GM21576 (cell line): ENCODE results near the gene LPP.
A peak's percentile ranks its signal among the peaks of the same experiment; 100 is the strongest.

Source experiments
- ATAC-seq: cut with Tn5 transposase; IDR thresholded peaks from one replicate; pipeline ENCODE4 v1.9.1; 2021; ENCODE audit warnings: mild to moderate bottlenecking, moderate library complexity; ENCODE audit not compliant: unreplicated experiment

Gene LPP

DNA sequence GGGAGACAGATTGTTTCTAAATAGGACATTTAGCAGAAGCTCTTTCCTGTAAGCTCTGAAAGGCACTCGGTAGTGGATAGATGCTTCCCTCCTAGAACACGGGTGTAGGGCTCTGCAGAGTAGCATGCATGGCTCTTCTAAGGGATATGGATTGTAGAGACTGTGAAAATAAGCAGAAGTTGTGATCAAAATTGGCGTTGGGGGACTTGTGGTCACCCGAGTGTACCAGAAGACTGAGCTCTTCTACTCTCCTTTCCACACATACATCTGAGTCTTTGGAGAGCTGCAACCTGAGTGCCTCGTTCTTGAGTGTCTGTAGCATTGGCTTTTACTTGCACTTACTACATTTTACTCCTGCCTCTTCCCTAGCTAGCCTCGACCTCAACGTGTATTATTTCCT lies 197.7 kb downstream of the LPP start:
- ATAC-seq = no peak

DNA sequence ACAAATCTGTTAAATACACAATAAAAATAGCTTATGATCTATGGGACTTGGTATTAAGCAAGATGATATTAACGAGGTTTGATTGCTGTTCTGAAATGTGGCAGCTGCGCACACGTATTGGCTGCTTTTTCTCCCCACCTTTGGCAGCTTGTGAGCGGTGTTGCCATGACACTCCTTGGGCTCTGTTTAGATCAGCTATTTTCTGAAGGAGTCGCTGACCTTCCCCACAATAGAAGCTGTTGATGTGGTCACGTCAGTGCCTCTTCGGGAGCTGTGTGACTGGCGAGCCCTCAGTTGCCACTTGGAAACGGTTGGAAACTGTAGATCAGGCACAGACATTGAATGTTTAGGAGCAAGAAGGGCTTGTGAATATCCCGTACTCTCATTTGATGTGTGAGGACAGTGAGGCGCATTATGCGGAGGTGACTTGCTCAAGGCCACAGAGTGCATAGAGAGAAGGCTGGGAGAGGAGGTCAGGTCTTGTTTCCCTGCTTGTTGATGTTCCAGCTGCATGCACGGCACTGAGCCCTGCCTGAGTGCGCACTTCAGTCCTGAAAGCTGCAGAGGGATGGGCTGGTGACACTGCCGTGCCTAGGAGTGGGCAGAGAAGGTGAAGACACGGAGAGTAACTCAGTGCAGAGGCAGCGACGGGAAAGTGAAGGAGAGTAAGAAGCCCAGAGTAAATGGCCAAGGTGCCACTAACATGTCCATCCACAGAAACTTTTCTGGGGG lies 198.4 kb downstream of the LPP start:
- no peak for ATAC-seq

DNA sequence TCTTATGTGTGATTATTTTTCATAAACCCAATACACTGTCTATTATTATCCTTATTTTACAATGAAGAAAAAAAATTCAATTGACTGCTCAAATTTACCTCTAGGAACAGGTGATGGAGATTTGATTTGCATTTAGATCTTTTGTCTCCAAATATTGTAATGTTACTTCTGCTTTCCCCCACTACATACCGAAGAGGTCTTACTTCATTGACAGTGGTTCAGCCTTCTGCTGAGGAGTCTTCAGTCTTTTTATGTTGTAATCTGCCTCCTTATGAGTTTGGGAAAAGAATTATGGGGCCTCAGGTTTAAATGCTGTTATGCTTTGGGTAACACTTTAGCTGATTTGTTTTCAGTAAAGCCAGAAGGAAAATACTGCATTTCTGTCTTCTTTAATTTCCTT lies 199.5 kb downstream of the LPP start:
- ATAC-seq = no peak

DNA sequence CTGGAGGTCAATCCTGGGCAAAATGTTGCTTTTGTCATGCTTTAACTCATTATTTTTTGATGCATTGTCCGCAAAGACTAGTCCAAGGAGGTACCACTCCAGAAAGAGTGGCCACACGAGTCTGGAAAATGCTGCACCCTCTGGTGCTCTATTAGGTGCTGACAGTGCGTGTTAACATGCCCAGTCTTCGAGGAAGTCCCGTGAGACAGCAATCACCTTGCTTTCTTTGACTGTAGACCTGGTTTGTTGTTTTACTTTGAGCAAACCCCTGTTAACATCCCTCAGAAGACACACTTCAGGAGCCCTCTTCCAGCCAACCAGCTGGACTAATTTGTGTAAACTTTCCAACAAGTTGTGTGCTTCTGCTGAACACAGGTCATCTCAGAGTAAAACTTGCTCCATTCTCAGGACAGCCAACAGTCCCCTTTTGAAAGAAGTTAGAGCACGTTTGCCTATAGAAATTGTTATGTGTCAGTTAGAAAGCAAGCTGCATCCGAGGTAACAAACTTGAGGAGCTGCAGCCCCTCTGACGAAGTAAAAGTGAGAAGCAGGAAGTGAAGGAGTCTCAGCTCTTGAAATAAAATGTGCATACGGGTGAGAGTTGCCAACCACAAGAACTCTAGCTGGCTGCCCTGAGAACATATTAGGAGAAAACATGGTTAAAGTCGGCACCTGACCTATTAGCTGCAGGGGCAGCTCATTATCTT lies 205.0 kb downstream of the LPP start:
- ATAC-seq = no peak

DNA sequence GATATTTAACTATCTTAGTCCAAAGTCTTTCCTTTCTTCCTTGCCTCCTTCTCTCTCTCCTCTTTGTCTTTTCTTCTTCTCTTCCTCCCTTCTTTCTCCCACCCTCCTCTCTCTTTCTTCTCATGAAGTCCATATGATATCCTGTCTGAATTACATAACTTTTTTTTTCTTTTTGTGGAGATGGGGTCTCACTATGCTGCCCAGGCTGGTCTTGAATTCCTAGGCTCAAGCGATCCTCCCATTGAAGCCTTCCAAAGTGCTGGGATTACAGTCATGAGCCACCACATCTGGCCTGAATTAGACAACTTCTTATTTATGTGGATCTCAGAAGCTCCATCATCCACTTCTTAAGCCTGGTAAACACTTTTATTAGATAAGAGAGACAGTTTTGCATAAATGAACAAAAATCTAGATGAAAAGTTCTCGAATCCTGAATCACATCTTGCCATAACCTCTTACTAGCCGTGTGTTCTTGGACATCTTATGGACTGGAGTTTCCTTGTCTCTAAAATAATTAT lies 206.5 kb downstream of the LPP start:
- no peak for ATAC-seq

DNA sequence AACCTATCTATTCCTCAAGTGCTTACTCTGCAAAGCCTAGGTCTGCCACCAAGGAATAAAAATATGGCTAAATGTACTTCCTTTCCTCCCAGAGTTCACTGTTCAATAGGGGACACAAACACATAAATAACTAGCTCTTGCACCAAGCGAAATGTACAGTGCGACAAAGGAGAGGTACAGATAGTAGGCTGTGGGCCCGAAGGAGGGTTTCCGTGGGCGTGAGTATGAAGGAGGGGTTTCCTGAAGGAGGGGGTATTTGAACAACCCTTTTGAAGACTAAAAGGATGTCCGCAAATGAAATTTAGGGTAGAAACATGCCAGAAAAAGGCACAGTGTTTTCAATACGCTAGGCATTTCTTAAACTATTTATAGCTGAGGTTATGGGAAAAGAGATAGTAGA lies 207.9 kb downstream of the LPP start:
- no peak for ATAC-seq

DNA sequence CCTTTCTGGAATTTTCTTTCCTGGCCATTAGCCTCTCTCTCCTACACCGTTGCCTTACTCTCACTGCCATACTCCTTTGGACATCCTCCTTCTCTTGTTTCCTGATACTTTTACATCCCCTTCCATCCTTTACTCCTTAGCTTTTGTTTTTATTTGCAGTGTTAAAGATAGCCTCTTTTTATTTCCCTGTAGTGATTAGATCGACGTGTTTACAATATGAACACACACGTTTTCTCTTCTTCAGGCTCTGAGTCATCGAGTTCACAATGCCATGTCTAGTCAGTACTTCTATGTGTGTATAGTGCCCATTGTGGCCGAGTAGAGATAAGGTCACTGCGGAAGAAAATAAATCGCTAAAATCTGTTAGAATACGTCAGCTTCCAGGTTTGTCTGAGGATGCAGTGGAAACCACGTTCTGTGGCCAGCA lies 208.5 kb downstream of the LPP start:
- no peak for ATAC-seq

DNA sequence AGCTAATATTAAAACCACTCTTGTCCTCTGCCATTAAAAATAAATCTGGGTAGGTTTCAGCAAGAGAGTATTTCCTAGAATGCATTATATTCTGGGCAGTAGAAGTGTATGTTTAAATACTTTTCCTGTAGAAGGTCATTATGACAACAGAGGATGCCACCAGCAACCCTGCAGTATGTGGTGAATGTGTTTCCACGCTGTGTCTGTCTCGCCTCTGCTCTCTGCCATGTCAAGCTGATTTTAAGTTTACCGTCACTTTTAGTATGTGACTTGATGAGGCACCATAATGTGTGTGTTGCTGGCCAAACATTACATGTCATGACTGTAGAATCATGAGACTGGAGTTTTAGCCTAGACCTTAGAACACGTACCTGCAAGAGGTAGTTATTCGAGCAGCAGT lies 211.2 kb downstream of the LPP start:
- no peak for ATAC-seq

DNA sequence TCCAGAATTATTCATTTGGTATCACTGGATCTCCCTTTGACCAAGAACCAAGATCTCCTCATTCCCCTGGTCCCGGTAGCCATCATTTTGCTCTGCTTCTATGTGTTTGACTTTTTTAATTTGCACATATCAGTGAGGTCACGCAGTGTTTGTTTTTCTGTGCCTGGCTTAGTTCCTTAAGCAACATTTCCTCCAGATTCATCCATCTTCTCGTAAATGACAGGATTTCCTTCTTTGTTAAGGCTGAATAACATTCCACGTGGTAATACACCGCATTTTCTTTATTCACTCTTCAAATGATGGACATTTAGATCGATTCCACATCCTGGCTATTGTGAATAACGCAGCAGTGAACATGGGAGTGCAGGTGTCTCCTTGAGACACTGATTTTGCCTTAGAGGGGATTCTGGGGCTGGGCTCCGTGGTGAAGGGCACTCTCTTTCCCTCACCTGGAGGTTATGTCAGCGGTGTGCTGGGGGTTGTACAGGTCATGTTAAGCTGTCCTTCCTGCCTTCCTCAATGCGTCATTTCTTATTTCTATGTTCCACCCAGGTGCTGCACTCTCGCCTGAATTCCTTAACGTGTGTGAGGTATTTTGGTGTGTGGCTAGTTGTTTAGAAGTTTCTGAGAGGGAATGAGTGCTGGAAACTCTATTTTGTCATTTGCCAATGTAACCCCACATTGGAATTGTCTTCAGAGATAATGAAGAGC lies 212.2 kb downstream of the LPP start:
- no peak for ATAC-seq

DNA sequence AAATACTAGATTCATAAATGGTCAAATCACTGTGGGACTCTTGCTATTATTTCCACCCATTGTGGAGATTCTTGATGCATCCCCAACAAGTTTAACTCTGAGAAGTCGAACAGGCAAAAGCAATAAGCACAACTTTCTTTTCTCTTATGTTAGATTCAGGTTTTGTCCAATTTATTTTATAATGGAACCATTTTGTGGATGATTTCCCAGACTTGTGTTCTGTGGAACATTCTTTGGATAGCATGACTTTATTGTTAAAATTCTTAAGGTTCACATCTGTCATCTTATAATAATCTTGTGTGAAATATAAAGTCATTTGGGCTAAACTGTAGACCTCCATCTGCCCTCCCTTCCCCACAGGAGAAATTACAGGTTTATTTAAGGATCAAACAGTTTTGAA lies 213.7 kb downstream of the LPP start:
- ATAC-seq = no peak

DNA sequence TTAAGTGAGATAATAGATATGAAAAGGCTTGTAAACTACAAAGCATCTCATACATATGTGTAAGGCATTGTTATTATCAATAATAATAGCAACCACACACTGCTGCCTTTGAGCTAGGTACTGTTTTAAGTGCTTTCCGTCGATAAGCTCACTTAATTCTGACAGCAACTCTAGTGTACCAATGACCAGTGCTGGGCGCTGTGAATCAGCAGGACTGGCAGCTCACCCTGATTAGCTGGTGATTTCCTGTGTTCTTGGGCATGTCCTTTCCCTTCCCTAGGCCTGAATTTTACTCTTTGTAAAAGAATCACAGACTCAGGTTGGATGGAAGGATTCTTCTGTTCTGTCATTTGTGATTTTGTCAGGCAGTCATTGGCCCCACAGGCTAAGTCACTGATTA lies 215.6 kb downstream of the LPP start:
- no peak for ATAC-seq

DNA sequence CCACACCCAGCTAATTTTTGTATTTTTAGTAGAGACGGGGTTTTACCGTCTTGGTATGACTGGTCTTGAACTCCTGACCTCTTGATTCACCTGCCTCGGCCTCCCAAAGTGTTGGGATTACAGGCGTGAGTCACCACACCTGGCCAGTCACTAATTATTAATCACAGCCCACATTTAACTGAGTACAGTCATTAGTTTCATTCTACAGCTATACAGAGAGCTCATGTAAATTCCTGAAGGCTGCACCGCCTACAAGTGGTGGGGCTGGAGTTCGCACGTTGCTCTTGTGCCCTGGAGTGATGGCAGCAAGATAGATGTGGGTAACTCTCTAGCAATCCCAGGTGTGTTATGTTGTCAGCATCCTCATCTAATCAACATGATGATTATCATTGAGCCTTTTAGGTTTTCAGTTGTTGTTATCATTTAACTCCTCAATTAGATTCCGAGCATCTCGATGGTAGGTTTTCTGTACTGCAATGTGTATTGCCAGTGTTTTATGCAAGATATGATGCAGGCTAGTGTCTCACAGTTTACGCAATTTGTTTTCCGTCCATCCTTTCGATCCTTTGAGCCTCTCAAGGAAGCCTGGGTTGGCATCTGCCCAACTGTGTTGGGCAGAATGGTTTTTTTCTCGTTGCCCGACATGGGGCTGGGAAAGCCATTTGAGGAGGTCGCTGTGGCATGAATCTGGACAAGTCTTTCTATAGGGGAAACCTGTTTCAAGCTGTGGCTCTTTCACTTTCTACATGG lies 216.3 kb downstream of the LPP start:
- no peak for ATAC-seq

DNA sequence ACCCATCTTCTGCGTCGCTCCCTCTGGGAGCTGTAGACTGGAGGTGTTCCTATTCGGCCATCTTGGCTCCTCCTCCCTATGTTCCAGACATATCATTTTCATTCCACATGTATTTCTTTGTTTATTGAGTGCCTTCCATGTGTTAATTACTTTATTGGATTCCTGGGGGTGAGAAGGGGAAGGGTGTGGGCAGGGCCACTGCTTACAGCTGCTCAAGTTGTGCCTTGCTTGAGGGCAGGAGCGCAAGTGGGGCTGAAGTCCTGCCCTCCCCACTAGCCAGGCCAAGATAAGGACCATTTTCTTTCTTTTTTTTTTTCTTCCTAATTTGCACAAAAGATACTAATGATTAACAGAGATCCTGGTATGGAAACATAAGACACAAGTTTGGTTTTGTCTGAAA lies 224.8 kb downstream of the LPP start:
- no peak for ATAC-seq

DNA sequence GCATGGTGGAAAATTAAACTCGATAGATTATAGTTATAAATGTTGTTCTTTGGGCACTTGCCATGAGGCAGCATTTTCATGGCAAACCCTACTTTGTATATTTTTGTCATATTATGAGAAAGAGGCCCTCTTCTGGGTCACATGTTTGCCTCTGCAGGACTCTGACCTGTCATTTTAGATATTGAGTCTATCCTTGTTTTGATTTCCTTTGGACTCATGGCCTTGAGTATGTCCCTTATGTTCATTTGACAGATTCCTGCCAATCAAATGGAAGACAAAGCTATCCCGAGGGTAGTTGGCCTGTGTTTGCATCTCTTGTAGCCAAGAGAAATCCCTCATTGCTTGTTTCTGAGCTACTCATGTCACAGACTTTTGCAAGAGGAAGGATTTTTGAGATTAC lies 226.3 kb downstream of the LPP start:
- ATAC-seq = no peak

DNA sequence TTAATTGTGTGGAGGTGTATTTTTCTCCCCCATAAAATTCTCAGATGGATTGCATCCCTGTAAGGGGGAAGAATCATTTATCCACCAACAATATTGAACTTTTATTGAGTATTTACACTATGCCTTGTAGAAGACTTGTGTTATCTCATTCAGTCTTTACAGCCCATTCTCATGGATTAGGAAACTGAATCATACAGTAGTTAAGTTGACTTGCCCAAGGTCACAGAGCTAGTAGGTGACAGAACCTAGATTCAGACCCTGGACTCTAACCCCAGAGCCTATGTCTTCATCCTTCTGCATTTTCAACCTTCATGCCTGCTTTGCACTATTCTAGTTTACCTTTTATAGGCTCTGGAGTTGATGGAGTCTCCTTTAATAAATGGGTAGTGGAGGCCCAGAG lies 226.8 kb downstream of the LPP start:
- no peak for ATAC-seq

DNA sequence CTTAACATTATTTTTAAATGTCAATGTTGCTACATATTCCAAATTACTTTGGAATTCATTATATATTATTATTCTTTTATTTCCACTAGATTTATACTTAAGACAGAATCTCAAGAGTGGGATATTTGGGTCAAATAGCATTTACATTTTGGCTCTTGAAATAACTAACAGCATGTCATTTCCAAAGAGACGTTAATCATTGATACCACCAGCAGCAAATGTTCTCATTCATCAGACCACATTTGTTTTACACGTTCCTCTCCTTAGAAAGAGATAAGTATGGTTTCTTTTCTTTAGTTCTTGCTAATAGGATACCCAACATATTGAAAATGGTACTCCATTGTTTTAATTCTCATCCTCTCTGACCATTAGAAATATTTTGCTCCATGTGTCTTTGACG lies 229.8 kb downstream of the LPP start:
- ATAC-seq = no peak

DNA sequence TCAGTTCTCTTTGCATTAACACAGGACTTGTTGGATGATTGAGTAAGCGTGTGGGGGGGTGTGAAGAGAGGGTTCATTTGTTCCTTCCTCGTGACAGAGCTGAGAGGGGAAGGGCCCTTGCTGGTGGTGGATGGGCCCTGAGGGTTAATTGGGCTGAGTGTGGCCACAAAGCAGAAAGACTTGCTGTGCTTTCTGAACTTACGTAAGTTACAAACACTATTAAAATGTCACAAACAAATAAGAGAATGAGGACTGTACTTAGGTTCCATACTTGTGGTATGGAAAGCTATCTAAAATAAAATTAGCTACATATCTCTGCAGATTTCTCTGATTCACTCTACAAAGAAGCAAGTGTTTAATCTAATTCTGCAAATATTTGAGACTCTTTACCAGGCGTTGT lies 231.3 kb downstream of the LPP start:
- no peak for ATAC-seq

DNA sequence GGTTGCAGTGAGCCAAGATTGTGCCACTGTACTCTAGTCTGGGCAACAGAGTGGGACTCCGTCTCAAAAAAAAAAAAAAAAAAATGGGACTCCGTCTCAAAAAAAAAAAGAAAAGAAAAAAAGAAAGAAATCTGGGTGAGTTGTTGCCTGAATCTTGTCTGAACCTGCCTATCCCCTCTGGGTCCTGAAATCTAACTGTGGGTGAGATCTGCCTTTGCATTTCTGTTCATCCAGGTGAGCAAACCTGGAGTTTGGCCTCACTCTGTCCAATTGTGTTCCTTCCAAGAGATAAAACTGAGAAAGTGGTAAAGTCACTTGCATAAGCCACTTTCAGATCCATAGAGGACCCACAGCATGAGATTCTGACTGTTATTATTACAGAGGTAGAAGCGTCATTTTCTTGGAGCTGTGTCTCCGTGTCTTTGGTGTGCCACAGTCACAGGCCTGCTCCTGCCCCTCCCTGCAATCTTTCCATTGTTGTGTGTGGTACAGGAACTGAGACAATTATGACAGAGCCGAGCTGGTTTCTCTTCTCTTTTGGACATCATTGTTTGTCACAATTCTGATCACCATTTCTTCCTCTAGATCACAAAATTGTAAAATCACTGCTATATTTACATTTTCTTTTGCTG lies 235.9 kb downstream of the LPP start:
- ATAC-seq = peak; percentile 100

DNA sequence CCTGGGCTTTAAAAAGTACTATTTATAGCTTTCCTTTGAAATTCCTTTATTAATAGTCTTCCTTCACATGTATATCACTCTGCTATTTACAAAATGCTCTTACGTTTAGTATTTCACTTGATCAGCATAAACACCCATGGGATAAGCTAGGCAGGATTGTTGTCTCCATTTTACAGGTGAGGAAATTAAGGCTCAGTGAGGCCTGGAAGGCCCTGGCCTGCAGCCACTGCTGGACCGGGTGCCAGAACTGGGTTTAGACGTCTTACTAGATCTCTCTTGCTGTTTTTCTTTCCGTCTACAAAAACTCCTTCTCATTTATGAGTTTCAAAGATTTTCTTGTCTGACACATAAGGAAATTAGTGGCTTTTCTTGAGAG lies 236.4 kb downstream of the LPP start:
- peak; percentile 20 for ATAC-seq

DNA sequence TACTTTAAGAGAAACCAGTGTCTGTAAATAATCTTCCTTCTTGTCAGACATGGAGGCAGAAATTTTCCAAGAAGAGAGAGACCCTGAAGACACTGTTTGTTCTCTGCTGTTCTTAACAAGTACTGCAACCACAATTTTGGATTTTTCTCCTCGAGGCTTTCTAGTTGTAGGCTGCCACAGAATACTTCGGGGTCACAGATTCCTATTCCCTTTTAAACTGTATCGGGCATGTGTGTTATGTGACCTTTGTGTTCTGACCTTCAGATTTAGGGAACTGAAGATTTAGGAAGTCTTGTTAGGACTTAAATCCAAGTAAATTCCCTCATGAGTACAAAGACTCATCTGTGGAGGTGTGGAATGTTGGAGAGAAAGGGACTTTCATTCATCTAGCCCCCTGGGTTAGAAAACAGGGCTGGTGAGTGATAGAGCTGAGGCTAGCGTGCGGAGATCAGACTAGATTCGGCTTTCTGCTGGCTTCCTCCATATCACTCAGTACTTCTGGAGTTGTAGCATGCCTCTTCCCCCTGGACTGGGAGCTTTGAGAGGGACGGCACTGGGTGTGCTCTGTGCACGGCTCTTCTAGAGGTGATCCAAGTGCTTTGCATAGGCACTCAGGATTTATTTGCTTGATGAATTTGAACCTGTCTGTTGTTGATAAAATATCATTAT lies 237.0 kb downstream of the LPP start:
- ATAC-seq = no peak
